A673 (cell line): ENCODE measurements around the gene ACKR2.

ENCODE experiments used
- EZH2 ChIP-seq: fragments of 200-600 bp; sonication (generic); IDR thresholded peaks from 2 replicates; pipeline ENCODE4 v1.6.1; 2017; ENCODE audit warnings: borderline replicate concordance, low read depth, mild to moderate bottlenecking, mixed read lengths, antibody characterized with exemption, low read length; ENCODE audit not compliant: poor library complexity, severe bottlenecking
- TF ChIP-seq, protein P1 (sequence below): fragments of 300-800, 200-600 bp; sonication (generic); conservative IDR thresholded peaks from 2 replicates; pipeline ENCODE4 v1.5.1; 2017; ENCODE audit warnings: low read depth, mild to moderate bottlenecking, antibody characterized with exemption, low read length, moderate library complexity, mixed read lengths

DNA sequence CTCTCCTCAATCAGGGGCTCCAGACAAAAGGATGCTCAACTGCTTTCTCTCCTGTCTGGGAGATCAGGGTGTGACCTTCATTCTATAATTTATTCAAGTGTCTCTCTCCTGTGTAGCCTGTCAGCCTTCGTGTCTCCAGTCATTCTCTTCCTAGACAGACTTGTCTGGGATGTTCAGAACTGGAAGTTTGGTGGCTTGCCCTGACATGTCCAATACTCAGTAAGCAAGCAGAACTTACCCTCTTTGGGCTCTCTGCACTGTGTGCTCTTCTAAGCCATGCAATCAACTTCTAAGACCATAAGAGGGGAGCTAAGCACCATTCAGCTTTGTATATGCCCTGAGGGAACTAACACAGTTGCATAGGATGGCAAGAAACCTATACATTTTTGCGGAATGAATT, 14.1 kb downstream of the ACKR2 start:
- TF ChIP-seq, protein P1, sequence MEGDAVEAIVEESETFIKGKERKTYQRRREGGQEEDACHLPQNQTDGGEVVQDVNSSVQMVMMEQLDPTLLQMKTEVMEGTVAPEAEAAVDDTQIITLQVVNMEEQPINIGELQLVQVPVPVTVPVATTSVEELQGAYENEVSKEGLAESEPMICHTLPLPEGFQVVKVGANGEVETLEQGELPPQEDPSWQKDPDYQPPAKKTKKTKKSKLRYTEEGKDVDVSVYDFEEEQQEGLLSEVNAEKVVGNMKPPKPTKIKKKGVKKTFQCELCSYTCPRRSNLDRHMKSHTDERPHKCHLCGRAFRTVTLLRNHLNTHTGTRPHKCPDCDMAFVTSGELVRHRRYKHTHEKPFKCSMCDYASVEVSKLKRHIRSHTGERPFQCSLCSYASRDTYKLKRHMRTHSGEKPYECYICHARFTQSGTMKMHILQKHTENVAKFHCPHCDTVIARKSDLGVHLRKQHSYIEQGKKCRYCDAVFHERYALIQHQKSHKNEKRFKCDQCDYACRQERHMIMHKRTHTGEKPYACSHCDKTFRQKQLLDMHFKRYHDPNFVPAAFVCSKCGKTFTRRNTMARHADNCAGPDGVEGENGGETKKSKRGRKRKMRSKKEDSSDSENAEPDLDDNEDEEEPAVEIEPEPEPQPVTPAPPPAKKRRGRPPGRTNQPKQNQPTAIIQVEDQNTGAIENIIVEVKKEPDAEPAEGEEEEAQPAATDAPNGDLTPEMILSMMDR: no peak
- no peak for TF ChIP-seq EZH2
